IMR-90 (cell line): ENCODE measurements around the gene HDDC3. TPM values are rescaled to one million over a fixed set of nuclear protein-coding genes. Genes with fewer than 3 reads are reported as not detected.

ENCODE experiments used
- CEBPB ChIP-seq: IDR thresholded peaks from 2 replicates; pipeline ENCODE4 v1.6.1; 2012; ENCODE audit warnings: low read depth, low read length, improper control_type of control experiment
- POLR2A ChIP-seq: IDR thresholded peaks from 2 replicates; pipeline ENCODE4 v1.6.1; 2012; ENCODE audit warnings: mild to moderate bottlenecking, low read depth, low read length
- RAD21 ChIP-seq: IDR thresholded peaks from 2 replicates; pipeline ENCODE4 v1.6.1; 2012; ENCODE audit warnings: low read length, improper control_type of control experiment
- polyA plus RNA-seq, 3 experiments: library from polyadenylated mRNA; depleted of rRNA; stranded (reverse); fragments of >200 nt; gene quantifications; 2 replicates each; pipeline ENCODE4 v1.2.3, GENCODE V29; 2012; ENCODE audit warnings: low replicate concordance in 1 of 3
- total RNA-seq: library from RNA; depleted of rRNA; stranded (reverse); fragments of >200 nt; gene quantifications from 2 replicates; pipeline ENCODE4 v1.2.3, GENCODE V29; 2012
- TF ChIP-seq, protein P1 (sequence below): conservative IDR thresholded peaks from 2 replicates; pipeline ENCODE4 v1.5.1; 2012; ENCODE audit warnings: mild to moderate bottlenecking, low read depth, low read length, improper control_type of control experiment

HDDC3 gene
- total and polyA plus RNA-seq, 2 of the 4 experiments (the other 2 are of a cell fraction) = 7.9 to 10.7 TPM

DNA sequence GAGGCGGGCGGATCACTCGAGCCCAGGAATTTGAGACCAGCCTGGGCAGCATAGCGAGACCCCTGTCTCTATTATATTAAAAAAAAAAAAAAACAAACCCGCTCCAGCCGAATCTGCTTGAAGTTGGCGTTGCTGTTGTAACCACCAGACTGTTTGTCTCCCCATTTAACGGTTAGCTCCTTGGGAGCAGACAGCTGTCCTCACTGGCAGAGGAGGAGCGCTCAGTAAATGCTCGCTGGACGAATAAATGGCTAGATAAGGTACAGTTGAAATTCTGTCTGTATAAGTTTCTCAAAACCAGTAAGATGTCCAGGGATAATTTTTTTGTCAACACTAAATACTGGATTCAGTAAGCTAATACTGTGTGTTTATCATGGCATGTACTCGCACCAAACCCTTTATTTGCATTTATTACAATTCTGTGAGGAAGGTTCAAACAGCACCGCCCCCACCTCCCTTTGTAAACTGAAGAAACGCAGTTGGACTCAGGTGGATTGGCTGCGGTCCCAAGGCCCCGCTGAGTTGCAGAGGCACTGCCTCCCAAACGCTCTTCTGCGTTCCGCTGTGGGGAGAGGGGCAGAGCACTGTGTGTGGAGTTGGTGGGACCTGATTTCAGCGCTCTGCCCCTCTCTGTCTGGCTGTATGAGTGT, 23.4 kb upstream of the HDDC3 start (continued):
- TF ChIP-seq, protein P1, sequence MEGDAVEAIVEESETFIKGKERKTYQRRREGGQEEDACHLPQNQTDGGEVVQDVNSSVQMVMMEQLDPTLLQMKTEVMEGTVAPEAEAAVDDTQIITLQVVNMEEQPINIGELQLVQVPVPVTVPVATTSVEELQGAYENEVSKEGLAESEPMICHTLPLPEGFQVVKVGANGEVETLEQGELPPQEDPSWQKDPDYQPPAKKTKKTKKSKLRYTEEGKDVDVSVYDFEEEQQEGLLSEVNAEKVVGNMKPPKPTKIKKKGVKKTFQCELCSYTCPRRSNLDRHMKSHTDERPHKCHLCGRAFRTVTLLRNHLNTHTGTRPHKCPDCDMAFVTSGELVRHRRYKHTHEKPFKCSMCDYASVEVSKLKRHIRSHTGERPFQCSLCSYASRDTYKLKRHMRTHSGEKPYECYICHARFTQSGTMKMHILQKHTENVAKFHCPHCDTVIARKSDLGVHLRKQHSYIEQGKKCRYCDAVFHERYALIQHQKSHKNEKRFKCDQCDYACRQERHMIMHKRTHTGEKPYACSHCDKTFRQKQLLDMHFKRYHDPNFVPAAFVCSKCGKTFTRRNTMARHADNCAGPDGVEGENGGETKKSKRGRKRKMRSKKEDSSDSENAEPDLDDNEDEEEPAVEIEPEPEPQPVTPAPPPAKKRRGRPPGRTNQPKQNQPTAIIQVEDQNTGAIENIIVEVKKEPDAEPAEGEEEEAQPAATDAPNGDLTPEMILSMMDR = no peak
- TF ChIP-seq CEBPB = no peak
- TF ChIP-seq POLR2A = no peak
- no peak for TF ChIP-seq RAD21
